Spleen (tissue), 7 donors: ENCODE measurements around the gene DNM2.

Experiments
- POLR2A ChIP-seq, 3 donors: fragments of 450-650 bp; IDR thresholded peaks; one replicate each; pipeline ENCODE4 v1.5.1; 2017; ENCODE audit warnings: antibody characterized with exemption in 3 of 3, mild to moderate bottlenecking in 1 of 3
- POLR2AphosphoS5 ChIP-seq, 3 donors: sonication (generic); formaldehyde crosslinking; IDR thresholded peaks; one replicate each; pipeline ENCODE4 v1.5.1; 2017; ENCODE audit warnings: antibody characterized with exemption in 3 of 3
- TF ChIP-seq, protein P1 (sequence below), 11 experiments: fragments of 200-600 bp in 7 of 11; fragments of 450-650 bp in 4 of 11; sonication (generic) in 4 of 11; IDR thresholded peaks in 8 of 11; conservative IDR thresholded peaks in 3 of 11; 1 replicate in 7 of 11; 2 replicates in 4 of 11; pipeline versions ENCODE4 v1.4.0 to v1.8.0; 2016 to 2021; ENCODE audit warnings: antibody characterized with exemption in 11 of 11, inconsistent platforms in 4 of 11, mild to moderate bottlenecking in 1 of 11
- donor health status: DM: no; HTN: no; CAD: no; lungs with moderate emphysema.
- donor health status: DM: no; HTN: no; CAD: no.
- donor health status: DM: no; HTN: no; CAD: no.

GRCh38 chr19:10669246-10669645 is 48.6 kb upstream of the DNM2 start:
- TF ChIP-seq POLR2A (IDR thresholded peaks at IDR 0.05) (no peak), POLR2AphosphoS5 (IDR thresholded peaks at IDR 0.05) (no peak)
- TF ChIP-seq, protein P1, sequence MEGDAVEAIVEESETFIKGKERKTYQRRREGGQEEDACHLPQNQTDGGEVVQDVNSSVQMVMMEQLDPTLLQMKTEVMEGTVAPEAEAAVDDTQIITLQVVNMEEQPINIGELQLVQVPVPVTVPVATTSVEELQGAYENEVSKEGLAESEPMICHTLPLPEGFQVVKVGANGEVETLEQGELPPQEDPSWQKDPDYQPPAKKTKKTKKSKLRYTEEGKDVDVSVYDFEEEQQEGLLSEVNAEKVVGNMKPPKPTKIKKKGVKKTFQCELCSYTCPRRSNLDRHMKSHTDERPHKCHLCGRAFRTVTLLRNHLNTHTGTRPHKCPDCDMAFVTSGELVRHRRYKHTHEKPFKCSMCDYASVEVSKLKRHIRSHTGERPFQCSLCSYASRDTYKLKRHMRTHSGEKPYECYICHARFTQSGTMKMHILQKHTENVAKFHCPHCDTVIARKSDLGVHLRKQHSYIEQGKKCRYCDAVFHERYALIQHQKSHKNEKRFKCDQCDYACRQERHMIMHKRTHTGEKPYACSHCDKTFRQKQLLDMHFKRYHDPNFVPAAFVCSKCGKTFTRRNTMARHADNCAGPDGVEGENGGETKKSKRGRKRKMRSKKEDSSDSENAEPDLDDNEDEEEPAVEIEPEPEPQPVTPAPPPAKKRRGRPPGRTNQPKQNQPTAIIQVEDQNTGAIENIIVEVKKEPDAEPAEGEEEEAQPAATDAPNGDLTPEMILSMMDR (IDR thresholded peaks at IDR 0.05 in 8 of 11, conservative IDR thresholded peaks at IDR 0.05 in 3 of 11) = no peak
